GM21723 (cell line): Measurements from ENCODE around the gene CUX1.
"Not testable (repeated sequence)": the region's sequence is repeated elsewhere in the genome, so short reads cannot be mapped to it uniquely, and the experiment has no call there.

Experiments
- ATAC-seq: cut with Tn5 transposase; IDR thresholded peaks from one replicate; pipeline ENCODE4 v1.9.1; 2021; ENCODE audit warnings: mild to moderate bottlenecking, moderate library complexity; ENCODE audit not compliant: unreplicated experiment

Gene CUX1

GRCh38 chr7:102318482-102318971 lies 501.1 kb downstream of the CUX1 start:
- ATAC-seq, result no peak

- ATAC-seq, result no peak
Observed at GRCh38 chr7:102319671-102320070, 502.2 kb downstream of the CUX1 start.

DNA sequence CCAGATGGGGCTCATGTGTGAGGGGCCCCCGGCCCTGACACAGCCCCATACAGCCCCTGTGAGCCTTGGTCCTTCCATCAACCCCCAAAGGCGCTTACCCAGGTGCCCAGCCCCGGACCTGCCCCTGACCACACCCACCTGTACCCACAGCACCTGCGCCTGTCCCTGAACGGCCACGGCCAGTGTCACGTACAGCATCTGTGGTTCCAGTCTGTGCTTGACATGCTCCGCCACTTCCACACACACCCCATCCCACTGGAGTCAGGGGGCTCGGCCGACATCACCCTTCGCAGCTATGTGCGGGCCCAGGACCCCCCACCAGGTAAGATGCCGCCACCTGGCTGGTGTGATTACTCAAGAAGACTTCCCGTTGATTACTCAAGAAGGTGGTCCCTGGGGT lies 502.8 kb downstream of the CUX1 start:
- no peak for ATAC-seq

- ATAC-seq, result no peak
Observed at GRCh38 chr7:102320601-102321350, 503.4 kb downstream of the CUX1 start.

DNA sequence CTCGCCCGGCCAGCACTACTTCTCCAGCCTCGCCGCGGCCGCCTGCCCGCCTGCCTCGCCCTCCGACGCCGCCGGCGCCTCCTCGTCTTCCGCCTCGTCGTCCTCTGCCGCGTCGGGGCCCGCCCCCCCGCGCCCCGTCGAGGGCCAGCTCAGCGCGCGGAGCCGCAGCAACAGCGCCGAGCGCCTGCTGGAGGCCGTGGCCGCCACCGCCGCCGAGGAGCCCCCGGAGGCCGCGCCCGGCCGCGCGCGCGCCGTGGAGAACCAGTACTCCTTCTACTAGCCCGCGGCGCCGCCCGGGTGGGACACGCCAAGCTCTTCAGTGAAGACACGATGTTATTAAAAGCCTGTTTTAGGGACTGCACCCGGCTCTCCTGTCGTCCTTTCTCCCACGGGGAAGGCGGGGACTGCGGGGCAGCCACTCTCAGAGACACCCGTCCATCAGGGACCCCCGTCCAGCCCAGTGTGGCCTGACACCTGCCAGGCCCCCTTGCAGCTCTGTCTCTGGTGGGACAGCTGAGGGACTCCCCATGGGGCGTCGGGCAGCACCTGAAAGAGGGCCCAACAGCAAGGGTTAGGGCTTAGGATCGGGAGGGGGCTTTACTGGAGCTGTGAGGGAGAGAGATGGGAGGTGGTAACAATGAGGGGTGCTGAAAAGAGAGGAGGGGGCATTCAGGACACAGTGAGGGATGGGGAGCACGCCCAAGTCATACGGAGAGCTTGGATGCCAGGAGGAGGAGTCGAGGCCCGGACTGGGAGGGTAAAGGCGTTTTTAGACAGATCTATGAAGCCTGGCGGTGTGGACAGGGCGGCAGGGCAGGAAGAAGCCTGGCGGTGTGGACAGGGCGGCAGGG lies 504.1 kb downstream of the CUX1 start:
- no peak for ATAC-seq

GRCh38 chr7:102322202-102322715 lies 504.8 kb downstream of the CUX1 start:
- no peak for ATAC-seq

DNA sequence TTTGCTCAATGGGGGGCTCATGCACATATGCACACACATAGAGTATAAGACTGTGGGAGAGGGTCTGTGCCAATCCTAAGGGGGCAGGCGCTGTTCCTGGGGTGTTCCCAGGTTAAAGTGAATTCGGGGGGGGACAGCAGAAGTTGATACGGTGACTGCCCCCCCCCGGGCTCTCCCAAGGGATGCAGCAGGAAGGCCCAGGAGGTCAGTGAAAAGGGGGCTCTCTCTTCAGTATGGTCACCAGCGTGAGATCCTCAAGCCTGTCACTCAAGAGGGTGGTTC lies 506.4 kb downstream of the CUX1 start:
- ATAC-seq, result no peak

DNA sequence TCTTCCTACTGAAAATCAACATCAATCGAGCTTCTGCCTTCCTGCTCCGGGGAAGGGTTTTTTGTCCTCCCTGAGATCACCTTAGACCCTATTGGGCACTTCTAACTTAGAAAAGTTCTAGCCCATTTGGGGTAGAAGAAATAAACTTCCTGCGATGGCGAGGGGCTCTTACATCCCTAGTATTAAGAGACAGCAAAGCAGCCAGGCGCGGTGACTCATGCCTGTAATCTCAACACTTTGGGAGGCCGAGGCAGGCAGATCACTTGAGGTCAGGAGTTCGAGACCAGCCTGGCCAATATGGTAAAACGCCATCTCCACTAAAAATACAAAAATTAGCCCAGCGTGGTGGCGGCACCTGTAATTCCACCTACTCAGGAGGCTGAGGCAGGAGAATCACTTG lies 507.7 kb downstream of the CUX1 start:
- ATAC-seq, result not testable (repeated sequence)

DNA sequence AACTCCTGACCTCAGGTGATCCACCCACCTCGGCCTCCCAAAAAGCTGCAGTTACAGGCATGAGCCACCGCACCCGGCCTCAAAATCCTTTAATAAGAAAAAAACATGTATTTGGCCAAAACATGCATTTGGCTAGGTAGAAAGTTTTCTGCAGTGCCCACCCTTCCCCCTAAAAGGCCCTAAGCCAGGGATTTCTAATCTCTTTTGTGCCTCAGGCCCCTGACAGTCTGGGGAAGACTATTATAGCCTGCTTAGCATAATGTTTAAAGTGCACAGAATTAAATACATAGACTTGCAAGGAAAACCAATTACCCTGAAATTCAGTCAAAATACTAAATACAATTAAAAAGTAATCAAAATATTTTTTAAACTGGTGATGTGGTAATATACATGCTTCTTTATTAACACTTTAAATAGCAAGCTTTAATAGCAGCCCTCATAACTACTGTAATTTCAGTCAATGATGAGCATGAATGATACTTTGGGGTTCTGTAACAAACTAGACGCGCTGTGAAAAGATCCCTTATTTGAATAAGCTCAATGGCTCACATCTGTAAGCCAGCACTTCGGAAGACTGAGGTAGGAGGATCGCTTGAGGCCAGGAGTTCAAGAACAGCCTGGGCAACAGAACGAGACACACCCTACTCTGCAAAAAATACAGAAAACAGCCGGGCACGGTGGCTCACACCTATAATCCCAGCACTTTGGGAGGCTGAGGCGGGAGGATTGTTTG lies 508.9 kb downstream of the CUX1 start:
- ATAC-seq, result no peak

DNA sequence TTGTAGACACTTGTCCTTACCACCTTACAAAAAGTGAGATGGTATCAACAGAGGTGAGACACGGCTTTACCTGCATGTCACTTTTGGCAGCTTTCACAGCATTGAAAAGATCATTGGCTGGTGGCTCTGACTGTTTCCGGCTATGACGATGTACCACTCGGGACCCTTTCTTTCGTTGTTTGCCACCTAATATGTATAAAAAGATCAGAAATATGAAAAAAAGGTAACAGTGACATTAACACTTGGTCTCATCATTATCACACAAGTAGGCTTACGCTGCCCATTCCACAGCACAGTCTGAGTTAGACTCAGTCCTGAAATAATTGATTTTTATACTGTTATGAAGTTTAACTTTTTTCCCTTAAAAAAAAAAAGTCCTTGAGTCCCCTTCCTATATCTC lies 509.8 kb downstream of the CUX1 start:
- not testable (repeated sequence) for ATAC-seq

DNA sequence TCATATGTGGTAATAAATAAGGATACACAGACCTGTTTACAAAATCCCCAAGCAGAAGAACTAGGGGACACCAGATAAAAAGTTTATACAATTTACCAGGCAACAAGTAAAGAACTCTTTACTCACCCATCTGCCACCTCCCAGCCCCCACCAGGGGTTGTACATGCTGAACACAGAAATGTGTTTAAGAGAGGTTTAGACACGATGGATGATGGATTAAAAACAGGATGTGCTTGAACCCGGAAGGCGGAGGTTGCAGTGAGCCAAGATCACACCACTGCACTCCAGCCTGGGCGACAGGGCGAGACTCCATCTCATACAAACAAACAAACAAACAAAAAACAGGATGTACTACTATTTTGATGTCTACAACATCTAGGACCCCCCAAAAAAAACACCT lies 511.4 kb downstream of the CUX1 start:
- not testable (repeated sequence) for ATAC-seq

- not testable (repeated sequence) for ATAC-seq
Observed at GRCh38 chr7:102329366-102329765, 511.9 kb downstream of the CUX1 start.

DNA sequence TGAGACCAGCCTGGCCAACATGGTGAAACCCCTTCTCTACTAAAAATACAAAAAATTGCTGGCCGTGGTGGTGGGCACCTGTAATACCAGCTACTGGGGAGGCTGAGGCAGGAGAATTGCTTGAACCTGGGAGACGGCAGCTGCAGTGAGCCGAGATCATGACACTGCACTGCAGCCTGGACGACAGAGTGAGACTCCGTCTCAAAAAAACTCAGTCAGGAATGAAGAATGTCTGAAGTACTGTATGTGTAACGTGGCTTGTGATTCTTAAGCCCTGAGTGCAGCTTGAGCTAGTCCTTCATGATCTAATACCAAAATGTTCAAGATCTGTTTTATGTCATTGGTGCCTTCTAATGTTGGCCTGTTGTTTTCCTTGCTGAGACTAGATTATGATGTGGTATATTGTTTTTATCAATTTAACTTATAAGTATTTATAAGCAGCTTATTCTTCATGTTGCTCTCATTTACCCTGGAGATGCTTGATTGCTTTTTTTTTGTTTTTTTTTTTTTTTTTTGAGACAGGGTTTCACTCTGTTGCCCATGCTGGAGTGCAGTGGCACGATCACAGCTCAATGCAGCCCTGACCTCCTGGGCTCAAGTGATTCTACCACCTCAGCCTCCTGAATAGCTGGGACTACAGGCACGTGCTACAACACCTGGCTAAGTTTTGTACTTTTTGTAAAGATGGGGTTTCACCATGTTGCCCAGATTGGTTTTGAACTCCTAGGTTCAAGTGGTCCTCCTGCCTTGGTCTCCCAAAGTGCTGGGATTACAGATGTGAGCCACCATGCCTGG lies 513.4 kb downstream of the CUX1 start:
- not testable (repeated sequence) for ATAC-seq
